Prostate gland (tissue), 2 donors: ENCODE data around the gene KLHL40. TPM values are rescaled to one million over a fixed set of nuclear protein-coding genes. Genes with fewer than 3 reads are reported as not detected.

Experiments used
- DNase-seq: peaks from one replicate; pipeline ENCODE4 v3.0.0-alpha.2; 2019; ENCODE audit warnings: low spot score
- H3K27ac ChIP-seq, 2 donors: fragments of 200-600 bp; sonication (generic); 2 replicates each; pipeline ENCODE4 v1.5.1; 2017 to 2019
- H3K27me3 ChIP-seq: fragments of 200-600 bp; sonication (generic); replicated peaks from 2 replicates; pipeline ENCODE4 v1.5.1; 2019; ENCODE audit not compliant: insufficient read depth
- H3K36me3 ChIP-seq, 2 donors: fragments of 200-600 bp; sonication (generic); 1 replicate in 1 of 2; 2 replicates in 1 of 2; pipeline versions ENCODE4 v1.5.1 to v1.8.1; 2017 to 2019
- H3K4me1 ChIP-seq: fragments of 200-600 bp; sonication (generic); replicated peaks from 2 replicates; pipeline ENCODE4 v1.5.1; 2019
- H3K4me3 ChIP-seq, 2 donors: fragments of 200-600 bp; sonication (generic); 2 replicates each; pipeline ENCODE4 v1.5.1; 2017 to 2019
- H3K9me3 ChIP-seq: fragments of 200-600 bp; sonication (generic); 2 replicates; pipeline ENCODE4 v1.5.1; 2017
- POLR2A ChIP-seq: fragments of 450-650 bp; IDR thresholded peaks from one replicate; pipeline ENCODE4 v1.6.1; 2016; ENCODE audit warnings: antibody characterized with exemption, mild to moderate bottlenecking
- POLR2AphosphoS5 ChIP-seq: sonication (generic); formaldehyde crosslinking; IDR thresholded peaks from one replicate; pipeline ENCODE4 v1.6.1; 2017; ENCODE audit warnings: antibody characterized with exemption
- WGBS: methylation state at CpG from one replicate; pipeline ENCODE4 v1.1.5; 2018; 5-methylcytosine and 5-hydroxymethylcytosine counted together
- intact Hi-C: fragments of 100-400 bp; cut with DNase I; formaldehyde crosslinking; loops from one replicate; pipeline ENCODE4 v1.14.2; 2022
- total RNA-seq, 2 donors: library from RNA; depleted of rRNA; stranded (reverse); fragments of >200 nt; gene quantifications; one replicate each; pipeline ENCODE4 v1.1.0, GENCODE V29; 2016
- TF ChIP-seq, protein P1 (sequence below), 4 experiments: fragments of 200-600 bp in 2 of 4; fragments of 450-650 bp in 2 of 4; sonication (generic) in 2 of 4; IDR thresholded peaks; 1 replicate in 3 of 4; 2 replicates in 1 of 4; pipeline ENCODE4 v1.5.1; 2016 to 2019; ENCODE audit warnings: antibody characterized with exemption in 4 of 4, mild to moderate bottlenecking in 2 of 4, moderate library complexity in 2 of 4

Gene KLHL40
- total RNA-seq, 2 donors from 2014 or later: 1.2 to 2.9 TPM

DNA sequence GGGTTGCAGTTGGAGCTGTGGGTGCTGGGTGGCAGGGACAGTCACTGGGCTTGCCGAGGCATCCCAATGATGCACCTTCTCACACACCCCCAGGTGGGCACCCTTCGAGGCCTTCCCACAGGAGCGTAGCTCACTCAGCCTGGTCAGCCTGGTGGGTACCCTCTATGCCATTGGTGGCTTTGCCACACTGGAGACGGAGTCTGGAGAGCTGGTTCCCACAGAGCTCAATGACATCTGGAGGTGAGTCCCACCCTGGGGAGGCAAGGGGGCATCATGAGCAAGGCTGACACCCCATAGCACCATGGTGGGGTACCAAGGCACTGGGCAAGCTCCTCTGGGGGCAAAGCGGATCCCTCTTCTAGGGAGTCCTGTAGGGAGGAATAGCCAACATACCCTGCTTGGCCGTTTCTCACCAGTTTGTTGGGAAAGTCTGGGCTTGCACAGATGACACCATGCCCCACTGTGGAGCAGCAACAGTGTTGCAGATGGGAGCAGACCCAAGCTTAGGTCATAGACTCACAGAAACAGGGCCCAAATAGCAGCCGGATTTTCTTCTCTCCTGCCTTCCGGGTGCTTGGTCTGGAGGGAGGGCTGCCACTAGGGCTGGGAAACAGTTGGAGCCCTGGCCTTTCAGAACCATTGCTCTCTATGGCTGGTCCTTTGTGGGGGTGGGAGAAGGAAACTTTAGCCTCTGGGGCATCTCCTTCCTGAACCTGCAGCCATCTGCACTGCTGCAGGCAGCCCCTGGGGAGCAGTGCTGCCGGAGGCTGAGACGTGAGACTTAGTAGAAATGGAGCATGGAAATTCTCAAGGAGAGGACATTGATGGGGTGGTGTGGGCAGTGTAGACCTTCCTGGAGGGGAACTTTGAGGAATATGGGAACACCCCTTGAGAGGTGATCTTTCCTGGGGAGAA is 5.7 kb downstream of the KLHL40 start:
- Histone ChIP-seq H3K9me3 (no peaks in the 10 kb centered on the region), H3K4me3 (no peak overlapping the region), H3K27ac (no peak overlapping the region), H3K36me3 (no peaks in the 10 kb centered on the region), H3K27me3 (peaks cover 2% of the 10 kb centered on the region), H3K4me1 (no peaks in the 10 kb centered on the region)
- DNase-seq: no peak
- no peak for TF ChIP-seq POLR2A
- intact Hi-C loops: no loop called here
- WGBS: 79% methylated on average over 10 of the region's 10 CpGs

DNA sequence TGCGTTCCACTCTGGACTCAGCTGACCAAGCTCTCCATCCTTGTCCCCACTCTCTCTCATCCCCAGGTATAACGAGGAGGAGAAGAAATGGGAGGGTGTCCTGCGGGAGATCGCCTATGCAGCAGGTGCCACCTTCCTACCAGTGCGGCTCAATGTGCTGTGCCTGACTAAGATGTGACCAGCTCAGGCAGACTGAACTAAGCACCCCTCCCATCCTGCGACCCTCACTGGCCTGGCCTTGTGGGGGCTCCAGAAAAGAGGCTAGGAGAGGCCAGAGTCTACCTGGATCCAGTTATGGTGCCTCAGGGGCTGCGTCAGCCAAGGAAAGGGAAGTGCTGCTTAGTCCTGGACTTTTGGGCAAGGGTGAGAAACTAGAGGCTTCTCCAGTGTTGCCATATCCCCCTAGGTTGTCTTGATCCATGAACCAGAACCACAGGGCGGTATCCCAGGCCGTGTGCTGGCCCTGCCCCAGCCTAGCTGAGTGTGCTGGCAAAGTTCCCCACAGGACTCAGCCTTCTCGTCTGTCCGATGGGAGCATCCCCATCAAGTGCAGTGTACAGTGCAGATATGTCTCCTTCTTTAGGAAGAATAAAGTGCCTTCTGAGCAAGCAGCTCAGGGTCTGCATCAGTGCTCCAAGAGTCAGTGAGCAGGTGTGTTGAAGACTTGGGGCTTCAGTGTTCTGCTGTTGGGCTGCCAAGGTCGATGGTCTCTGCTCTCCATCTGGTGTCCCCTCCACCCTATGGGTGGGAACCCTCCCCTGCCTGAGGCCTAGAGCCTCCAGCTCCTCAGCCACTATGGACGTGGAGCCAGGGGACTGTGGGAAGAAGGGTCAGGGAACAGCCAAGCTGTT is 6.7 kb downstream of the KLHL40 start:
- intact Hi-C loops: no loop called here
- Histone ChIP-seq H3K27me3 (no peaks in the 10 kb centered on the region), H3K27ac (no peak overlapping the region), H3K4me3 (no peak overlapping the region), H3K9me3 (no peaks in the 10 kb centered on the region), H3K4me1 (no peaks in the 10 kb centered on the region), H3K36me3 (no peaks in the 10 kb centered on the region)
- DNase-seq: no peak
- WGBS: 88% methylated on average over 12 of the region's 13 CpGs
- TF ChIP-seq POLR2AphosphoS5 (no peak), POLR2A (no peak)
- TF ChIP-seq, protein P1, sequence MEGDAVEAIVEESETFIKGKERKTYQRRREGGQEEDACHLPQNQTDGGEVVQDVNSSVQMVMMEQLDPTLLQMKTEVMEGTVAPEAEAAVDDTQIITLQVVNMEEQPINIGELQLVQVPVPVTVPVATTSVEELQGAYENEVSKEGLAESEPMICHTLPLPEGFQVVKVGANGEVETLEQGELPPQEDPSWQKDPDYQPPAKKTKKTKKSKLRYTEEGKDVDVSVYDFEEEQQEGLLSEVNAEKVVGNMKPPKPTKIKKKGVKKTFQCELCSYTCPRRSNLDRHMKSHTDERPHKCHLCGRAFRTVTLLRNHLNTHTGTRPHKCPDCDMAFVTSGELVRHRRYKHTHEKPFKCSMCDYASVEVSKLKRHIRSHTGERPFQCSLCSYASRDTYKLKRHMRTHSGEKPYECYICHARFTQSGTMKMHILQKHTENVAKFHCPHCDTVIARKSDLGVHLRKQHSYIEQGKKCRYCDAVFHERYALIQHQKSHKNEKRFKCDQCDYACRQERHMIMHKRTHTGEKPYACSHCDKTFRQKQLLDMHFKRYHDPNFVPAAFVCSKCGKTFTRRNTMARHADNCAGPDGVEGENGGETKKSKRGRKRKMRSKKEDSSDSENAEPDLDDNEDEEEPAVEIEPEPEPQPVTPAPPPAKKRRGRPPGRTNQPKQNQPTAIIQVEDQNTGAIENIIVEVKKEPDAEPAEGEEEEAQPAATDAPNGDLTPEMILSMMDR (IDR thresholded peaks at IDR 0.05): no peak

DNA sequence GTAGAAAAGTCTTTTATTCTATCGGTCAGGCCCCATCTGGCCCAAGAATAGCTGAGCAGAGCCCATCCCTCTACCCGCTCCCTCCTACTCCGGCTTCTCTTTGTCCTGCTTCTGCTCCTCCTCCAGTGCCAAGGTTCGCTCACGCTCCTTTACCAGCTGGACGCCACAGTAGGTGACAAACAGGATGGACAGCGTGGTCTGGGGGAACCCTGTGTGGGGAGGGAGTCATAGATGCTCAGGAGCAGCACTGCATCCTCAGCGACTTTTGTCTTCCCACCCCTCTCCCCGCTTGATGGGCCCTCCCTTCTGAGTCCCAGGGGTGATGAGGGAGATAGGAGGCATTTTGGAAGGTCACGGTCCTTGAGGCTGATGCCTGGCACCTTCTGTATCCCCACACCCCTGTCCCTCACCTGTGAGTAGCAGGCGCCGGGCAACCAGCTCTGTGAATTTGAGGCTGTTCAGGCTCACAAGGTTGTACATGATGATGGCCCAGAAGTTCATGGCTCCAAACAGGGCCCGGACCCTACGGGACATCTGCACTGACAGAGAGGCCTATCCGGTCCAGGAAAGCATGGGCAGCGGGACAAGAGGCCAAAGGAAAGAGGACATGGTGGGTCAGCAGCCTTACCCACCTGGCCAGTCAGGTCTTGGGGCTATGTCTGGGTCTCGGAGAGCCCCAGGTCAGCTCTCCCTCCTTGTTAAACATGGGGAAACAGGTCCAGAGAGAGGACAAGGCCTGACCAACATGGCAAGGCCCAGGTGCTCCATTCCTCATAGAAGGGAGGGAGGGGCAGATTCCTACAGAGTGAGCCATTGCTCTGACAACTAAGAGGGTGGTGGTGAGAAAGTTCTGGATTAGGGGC is 7.6 kb downstream of the KLHL40 start:
- no peak overlapping the region for H3K4me3 ChIP-seq
- H3K27me3 ChIP-seq: no peaks in the 10 kb centered on the region
- no peaks in the 10 kb centered on the region for H3K9me3 ChIP-seq
- TF ChIP-seq POLR2A: no peak
- no peak for TF ChIP-seq POLR2AphosphoS5
- TF ChIP-seq, protein P1 (IDR thresholded peaks at IDR 0.05): no peak
- no peaks in the 10 kb centered on the region for H3K4me1 ChIP-seq
- 88% methylated on average over 17 of the region's 17 CpGs for WGBS
- intact Hi-C loops: no loop called here
- H3K36me3 ChIP-seq: no peaks in the 10 kb centered on the region
- H3K27ac ChIP-seq: no peak overlapping the region
- no peak for DNase-seq

DNA sequence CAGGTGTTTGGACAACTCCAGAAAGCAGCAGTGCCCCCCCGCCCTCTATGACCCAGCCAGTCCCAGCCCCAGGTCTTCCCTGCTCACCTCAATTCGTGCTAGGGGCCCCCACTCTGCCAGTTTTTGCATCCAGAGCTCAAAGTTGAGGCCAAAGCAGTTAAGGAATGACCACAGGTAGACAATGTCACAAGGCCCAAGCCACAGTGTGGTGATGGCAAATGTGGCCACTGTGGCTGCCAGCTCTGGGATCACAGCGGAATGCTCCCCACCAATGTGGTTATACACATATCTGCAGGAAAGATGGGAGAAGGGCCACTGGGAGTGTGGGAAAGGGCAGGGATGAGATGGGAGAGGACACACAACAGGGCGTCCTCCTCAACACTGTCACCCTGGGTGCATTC is 8.2 kb downstream of the KLHL40 start:
- no peak for DNase-seq
- H3K27me3 ChIP-seq: no peaks in the 10 kb centered on the region
- H3K4me1 ChIP-seq: no peaks in the 10 kb centered on the region
- intact Hi-C loops: no loop called here
- no peak overlapping the region for H3K4me3 ChIP-seq
- no peak overlapping the region for H3K27ac ChIP-seq
- TF ChIP-seq POLR2AphosphoS5: no peak
- TF ChIP-seq, protein P1 (IDR thresholded peaks at IDR 0.05): no peak
- no peak for TF ChIP-seq POLR2A
- H3K36me3 ChIP-seq: no peaks in the 10 kb centered on the region
- 82% methylated on average over 4 of the region's 4 CpGs for WGBS
- H3K9me3 ChIP-seq: no peaks in the 10 kb centered on the region

DNA sequence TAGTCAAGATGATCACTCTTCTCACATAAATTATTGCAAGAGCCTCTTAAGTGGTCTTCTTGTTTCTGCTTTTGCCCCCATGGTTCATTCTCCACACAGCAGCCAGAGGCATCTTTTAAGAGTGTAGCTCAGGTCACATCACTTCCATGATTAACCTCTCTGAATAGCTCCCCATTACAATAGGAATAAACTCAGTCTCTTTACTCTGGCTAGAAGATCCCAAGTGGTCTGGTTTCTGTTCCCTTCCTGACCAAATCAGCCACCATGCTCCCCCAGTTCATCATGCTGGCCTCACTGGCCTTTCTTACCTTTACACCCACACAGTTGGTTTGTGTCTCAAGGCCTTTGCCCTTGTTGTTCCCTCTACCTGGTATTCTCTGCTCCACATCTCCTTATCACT is 9.0 kb downstream of the KLHL40 start:
- Histone ChIP-seq H3K4me3 (no peak overlapping the region), H3K36me3 (no peaks in the 10 kb centered on the region), H3K27me3 (no peaks in the 10 kb centered on the region), H3K9me3 (no peaks in the 10 kb centered on the region), H3K4me1 (no peaks in the 10 kb centered on the region), H3K27ac (no peak overlapping the region)
- intact Hi-C loops: no loop called here
- no peak for DNase-seq
- TF ChIP-seq POLR2A (no peak), POLR2AphosphoS5 (no peak)
- TF ChIP-seq, protein P1 (IDR thresholded peaks at IDR 0.05): no peak
